GM10248 (cell line): ENCODE measurements around the gene RRAD.

Experiments used
- CTCF ChIA-PET: fragments of 300-600 bp; sonication (Branson Sonifier 250); formaldehyde crosslinking; extraction: SDS; loops from one replicate; lab custom pipeline; 2021; ENCODE audit warnings: antibody characterized with exemption; lab: Yijun Ruan, JAX
- POLR2A ChIA-PET: fragments of 350-650 bp; sonication (Branson Sonifier 250); formaldehyde crosslinking; extraction: SDS; loops from one replicate; lab custom pipeline; 2020; ENCODE audit warnings: antibody characterized with exemption; lab: Yijun Ruan, JAX
- DNase-seq: peaks from one replicate; pipeline ENCODE4 v3.0.0; 2012; ENCODE audit errors: extremely low spot score
- TF ChIP-seq, protein P1 (sequence below): IDR thresholded peaks from 2 replicates; pipeline ENCODE4 v1.5.1; 2012; ENCODE audit warnings: mild to moderate bottlenecking, low read depth; ENCODE audit errors: extremely low read depth, missing control alignments, control extremely low read depth

The RRAD gene

DNA sequence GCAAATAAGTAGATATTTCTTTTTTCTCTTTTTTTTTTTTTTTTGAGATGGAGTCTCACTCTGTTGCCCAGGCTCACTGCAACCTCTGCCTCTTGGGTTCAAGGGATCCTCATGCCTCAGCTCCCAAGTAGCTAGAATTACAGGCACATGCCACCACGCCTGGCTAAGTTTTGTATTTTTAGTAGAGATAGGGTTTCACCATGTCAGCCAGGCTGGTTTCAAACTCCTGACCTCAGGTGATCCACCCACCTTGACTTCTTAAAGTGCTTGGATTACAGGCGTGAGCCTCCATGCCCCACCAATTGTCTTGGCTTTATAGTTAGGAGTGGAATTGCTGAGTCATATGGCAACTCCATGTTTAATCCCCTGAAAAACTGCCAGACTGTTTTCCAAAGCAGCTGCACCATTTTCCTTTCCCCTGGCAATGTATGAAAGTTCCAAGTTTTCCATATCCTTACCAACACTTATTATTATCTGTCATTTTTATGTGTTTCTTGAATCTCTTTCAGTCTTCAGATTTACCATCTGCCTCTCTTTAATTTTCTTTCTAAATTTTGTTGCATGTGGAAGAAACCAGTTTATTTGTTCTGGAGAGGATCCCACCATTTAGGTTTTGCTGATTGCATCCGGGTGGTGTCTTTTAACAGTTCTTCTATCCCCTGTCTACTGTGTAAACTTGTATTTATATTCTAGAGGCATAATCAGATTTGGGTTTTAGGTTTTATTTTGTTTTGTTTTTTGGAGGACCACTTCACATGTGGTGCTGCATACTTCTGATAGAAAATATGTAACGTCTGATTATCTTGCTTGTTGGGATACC lies 25.8 kb upstream of the RRAD start:
- ChIA-PET POLR2A (no interaction called here), CTCF (interaction anchor here (1.4 to 4.2 kb wide), 4 partner anchors 7 to 204 kb away, joined by 4 to 28 read pairs (median 13); partner anchors contain the start of gene CES3)
- DNase-seq, result no peak
- TF ChIP-seq, protein P1, sequence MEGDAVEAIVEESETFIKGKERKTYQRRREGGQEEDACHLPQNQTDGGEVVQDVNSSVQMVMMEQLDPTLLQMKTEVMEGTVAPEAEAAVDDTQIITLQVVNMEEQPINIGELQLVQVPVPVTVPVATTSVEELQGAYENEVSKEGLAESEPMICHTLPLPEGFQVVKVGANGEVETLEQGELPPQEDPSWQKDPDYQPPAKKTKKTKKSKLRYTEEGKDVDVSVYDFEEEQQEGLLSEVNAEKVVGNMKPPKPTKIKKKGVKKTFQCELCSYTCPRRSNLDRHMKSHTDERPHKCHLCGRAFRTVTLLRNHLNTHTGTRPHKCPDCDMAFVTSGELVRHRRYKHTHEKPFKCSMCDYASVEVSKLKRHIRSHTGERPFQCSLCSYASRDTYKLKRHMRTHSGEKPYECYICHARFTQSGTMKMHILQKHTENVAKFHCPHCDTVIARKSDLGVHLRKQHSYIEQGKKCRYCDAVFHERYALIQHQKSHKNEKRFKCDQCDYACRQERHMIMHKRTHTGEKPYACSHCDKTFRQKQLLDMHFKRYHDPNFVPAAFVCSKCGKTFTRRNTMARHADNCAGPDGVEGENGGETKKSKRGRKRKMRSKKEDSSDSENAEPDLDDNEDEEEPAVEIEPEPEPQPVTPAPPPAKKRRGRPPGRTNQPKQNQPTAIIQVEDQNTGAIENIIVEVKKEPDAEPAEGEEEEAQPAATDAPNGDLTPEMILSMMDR, result no peak

DNA sequence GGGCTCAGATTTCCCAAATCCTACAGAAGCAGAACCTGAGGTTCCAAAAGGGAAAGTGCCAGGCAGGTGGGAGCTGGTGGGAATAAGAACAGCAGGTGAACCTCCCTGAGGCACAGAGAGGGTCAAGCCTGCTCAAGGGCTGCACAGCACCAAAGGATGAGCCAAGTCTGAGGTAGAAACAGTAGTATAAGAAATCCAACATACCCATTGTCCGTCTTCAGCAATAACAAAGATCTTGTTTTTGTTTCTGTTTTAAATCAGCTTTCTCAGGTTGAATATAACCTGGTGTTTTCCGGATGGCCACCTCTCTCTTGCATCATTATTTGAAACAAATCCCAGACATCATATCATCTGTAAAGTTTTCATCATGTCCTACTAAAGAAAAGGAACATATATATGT lies 25.1 kb upstream of the RRAD start:
- TF ChIP-seq, protein P1, result no peak
- ChIA-PET POLR2A (no interaction called here), CTCF (interaction anchor here (1.1 to 4.2 kb wide), 4 partner anchors 12 to 205 kb away, joined by 3 to 28 read pairs (median 6); partner anchors contain the start of gene CES3)
- DNase-seq, result no peak

DNA sequence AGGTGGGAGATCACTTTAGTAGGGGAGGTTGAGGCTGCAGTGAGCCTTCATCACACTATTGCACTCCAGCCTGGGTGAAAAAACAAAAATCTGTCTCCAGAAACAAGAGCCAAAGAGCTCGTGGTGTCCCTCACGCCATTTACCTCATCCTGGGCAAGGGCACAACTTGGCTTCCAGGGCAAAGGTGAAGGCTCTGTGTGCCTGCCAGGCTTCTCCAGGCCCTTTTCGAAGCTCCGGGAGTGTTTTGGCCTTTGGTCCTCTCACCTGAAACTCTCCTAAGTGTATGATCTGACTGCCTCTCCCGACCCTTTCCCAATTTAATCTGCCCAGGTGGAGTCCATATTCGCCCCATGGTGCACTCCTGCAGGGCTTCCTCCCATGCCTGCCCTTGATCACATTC lies 24.1 kb upstream of the RRAD start:
- POLR2A ChIA-PET, result no interaction called here
- no peak for DNase-seq

DNA sequence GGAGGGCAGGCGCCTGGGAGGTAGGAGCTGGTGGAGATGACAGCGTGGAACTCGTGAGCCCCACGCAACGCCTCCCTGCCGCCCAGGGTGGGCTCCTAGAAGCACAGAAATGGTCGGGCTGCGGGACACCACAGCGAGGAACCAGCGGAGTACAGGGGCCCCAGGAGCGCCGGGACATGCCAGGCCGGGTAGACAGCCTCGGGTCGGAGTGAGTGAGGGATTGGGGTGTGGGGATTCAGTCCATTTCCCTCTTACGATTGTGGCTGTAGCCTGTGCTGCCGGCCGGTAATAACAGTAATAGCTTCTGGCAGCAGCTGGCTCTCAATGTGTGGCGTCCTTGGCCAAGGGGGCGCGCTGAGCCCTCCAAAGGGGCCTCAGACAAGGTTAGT lies 23.5 kb upstream of the RRAD start:
- ChIA-PET POLR2A (no interaction called here), CTCF (interaction anchor here (1.7 kb wide), 1 partner anchor 22 kb away, joined by 4 read pairs; no protein-coding TSS in a partner anchor)
- DNase-seq, result no peak
- TF ChIP-seq, protein P1, result no peak

More for the DNA sequence above, 24.1 kb upstream of the RRAD start:
- TF ChIP-seq, protein P1, result no peak
- CTCF ChIA-PET, result interaction anchor here (1.1 to 2.2 kb wide), 3 partner anchors 22 to 206 kb away, joined by 3 to 7 read pairs (median 4); no protein-coding TSS in a partner anchor

DNA sequence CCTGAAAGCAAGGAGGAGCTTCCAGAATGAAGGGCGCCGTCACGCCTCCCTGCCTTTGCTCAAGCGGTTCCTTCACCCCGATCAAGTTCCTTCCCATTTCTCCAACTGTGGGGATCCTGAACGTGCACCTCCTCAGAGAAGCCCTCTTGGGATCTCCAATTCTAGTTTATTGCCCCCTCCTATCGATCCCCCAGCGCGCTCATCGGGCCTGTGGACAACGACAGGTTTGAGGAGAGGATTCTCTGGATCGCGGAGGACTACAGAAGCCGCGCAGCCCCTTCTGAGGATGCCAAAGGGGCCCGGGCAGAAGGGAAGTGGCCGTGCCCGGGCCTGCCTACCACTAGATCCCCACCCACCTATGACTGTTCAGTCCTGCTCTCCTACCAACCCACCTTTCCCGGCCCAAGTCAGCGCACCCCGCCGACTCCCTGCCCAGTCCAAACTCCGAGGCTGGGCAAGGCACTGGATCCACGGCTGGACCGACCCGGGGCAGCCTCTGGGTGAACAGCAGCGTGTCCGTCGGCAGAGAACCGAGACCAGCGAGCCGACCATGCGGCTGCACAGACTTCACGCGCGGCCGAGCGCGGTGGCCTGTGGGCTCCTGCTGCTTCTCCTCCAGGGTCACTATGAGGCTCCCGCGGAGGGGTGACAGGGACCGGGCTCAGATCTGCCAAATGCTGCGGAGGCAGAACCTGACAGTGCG lies 22.9 kb upstream of the RRAD start:
- DNase-seq, result no peak
- POLR2A ChIA-PET, result no interaction called here
- TF ChIP-seq, protein P1, result no peak
- CTCF ChIA-PET, result interaction anchor here (0.8 to 1.7 kb wide), 4 partner anchors 11 to 209 kb away, joined by 3 to 4 read pairs (median 3); no protein-coding TSS in a partner anchor
